C4-2B (cell line): ENCODE results near the gene GNAI2.

ENCODE experiments used
- CTCF ChIP-seq: fragments of 450-650 bp; conservative IDR thresholded peaks from 2 replicates; pipeline ENCODE4 v1.5.1; 2017; ENCODE audit warnings: mild to moderate bottlenecking
- ZFX ChIP-seq: fragments of 450-650 bp; IDR thresholded peaks from 2 replicates; pipeline ENCODE4 v1.6.1; 2017

DNA sequence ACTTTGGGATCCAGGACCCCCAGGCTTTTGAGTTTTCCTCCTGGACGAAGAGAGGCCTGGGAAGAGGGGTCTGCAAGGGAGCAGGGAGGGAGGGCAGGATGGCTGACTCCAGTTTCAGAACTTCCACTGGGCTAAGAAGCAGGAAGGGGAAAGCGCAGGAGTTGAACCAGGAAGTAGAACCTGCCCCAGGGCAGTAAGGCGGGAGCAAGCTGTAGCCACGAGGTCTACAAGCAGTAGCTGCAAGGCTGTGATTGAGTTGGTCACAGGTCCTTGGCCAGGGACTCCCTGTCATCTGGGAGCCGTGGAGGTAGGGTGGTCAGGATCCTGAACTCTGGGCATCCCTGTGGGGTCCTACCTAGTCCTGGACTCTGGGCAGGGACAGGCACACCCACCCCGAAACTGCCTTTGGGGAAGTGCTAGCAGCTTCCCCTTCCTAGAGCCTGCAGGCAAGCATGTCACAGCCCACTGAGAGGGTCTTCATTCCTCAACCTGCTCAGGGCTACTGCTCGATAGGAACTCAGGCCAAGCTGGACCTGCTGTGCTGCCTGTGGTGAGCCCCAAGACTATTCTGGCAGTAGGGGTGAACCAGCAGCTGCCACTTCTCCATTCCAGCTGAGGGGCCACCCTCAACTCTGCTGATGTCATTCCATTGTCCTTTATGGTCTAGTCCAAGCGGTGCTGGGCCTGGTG, 5.8 kb upstream of the GNAI2 start:
- no peak for TF ChIP-seq CTCF
- no peak for TF ChIP-seq ZFX
